Neural progenitor cell (in vitro differentiated cells): ENCODE results near the gene USP19.
A peak's percentile ranks its signal among the peaks of the same experiment; 100 is the strongest.

Experiments used
- EZH2 ChIP-seq: fragments of 200-600 bp; sonication (generic); IDR thresholded peaks from 2 replicates; pipeline ENCODE4 v1.6.1; 2017; ENCODE audit warnings: antibody characterized with exemption, mild to moderate bottlenecking, moderate library complexity
- EZH2phosphoT487 ChIP-seq: fragments of 200-600 bp; sonication (generic); IDR thresholded peaks from 2 replicates; pipeline ENCODE4 v1.6.1; 2017; ENCODE audit warnings: antibody characterized with exemption
- TF ChIP-seq, protein P1 (sequence below): fragments of 200-600 bp; sonication (generic); IDR thresholded peaks from 2 replicates; pipeline ENCODE4 v1.5.1; 2017; ENCODE audit warnings: antibody characterized with exemption, mild to moderate bottlenecking

DNA sequence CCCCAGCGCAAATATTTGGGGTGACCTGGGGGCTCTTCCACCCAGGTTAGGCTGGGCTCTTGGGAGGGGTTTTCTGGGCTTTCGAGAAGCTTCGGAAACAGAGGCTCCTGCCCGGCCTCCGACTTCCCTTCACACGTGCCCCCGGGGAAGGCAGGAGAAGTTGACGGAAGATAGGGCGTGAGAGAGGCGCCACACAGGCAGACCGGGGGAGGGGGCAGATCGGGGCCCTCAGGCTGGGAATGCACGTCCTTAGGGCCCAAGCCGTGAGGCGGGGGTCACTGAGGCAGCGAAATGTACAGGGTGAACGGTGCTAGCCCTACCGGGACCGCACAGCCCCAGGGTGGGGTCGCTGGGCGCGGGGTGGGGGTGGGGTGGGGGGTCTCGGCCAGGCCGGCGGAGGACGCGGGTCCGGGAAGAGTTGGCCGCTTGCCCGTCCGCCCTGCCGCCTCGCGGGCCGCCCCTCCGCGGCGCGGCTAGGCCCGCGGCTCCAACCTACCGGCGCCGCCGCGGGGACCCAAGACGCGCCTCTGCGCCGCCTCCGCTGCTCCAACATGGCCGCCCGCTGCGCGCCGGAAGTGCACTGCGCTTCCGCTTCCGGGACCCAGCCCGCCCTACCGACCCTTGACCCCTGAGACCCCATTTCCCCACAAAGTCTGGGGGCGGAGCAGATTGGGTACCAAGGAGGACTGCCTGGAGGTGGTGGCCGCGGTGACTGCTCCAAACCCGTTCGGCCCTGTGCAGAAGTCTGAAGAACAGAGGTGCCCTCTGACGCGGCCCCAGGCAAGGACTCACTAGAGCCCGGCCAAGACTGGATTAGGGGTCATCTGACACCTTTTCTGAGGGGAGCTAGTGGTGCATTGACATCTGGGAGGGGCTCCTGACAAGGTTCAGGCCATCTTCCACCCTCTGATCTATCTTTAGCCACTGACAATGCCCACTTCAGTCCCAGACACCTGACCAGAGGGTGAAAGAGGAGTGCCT is 45.4 kb upstream of the USP19 start, which contains the start of gene CCDC71:
- TF ChIP-seq, protein P1, sequence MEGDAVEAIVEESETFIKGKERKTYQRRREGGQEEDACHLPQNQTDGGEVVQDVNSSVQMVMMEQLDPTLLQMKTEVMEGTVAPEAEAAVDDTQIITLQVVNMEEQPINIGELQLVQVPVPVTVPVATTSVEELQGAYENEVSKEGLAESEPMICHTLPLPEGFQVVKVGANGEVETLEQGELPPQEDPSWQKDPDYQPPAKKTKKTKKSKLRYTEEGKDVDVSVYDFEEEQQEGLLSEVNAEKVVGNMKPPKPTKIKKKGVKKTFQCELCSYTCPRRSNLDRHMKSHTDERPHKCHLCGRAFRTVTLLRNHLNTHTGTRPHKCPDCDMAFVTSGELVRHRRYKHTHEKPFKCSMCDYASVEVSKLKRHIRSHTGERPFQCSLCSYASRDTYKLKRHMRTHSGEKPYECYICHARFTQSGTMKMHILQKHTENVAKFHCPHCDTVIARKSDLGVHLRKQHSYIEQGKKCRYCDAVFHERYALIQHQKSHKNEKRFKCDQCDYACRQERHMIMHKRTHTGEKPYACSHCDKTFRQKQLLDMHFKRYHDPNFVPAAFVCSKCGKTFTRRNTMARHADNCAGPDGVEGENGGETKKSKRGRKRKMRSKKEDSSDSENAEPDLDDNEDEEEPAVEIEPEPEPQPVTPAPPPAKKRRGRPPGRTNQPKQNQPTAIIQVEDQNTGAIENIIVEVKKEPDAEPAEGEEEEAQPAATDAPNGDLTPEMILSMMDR = no peak
- TF ChIP-seq EZH2 (peak; percentile 27), EZH2phosphoT487 (no peak)
